Heart left ventricle (tissue), 13 donors: ENCODE data around the gene EIF4E3.

Experiments used
- CTCF ChIP-seq, 12 donors: fragments of 200-600 bp; sonication (generic) in 4 of 12; IDR thresholded peaks; one replicate each; pipeline versions ENCODE4 v1.5.0 to v1.8.0; 2018 to 2022; ENCODE audit warnings: antibody characterized with exemption in 12 of 12, mild to moderate bottlenecking in 5 of 12
- POLR2A ChIP-seq, 2 donors: fragments of 450-650 bp; IDR thresholded peaks; one replicate each; pipeline ENCODE4 v1.6.1; 2017; ENCODE audit warnings: antibody characterized with exemption in 2 of 2, mild to moderate bottlenecking in 2 of 2, moderate library complexity in 2 of 2
- donor health status: ischemic (EF 13 %, LVEDD 7.1; RV severe dilation, severe dysfunction).
- donor health status: DM: no; HTN: yes; CAD: no.
- donor health status: DM: no; HTN: no; CAD: no.
- donor health status: ischemic (EF 25% LVEDD 6.9; RV normal size, moderate dysfunction).
- donor health status: ischemic (EF 25% LVEDD 5.7; RV mildly dilated, moderate dysfunction).
- donor health status: ischemic (EF 35%, LVEDD 5.7; RV mildly dilated, moderate dysfunction).
- donor health status: nonischemic (EF 11% LVEDD 7.7; RV severe dilation, severe dysfunction).
- donor health status: DM: yes; HTN: yes; CAD: no.
- donor health status: PGD.
- donor health status: ischemic (EF 29% LVEDD 5.4; RV normal size, mild dysfunction).
- donor health status: nonischemic (EF 23%, LVEDD 6.1; RV moderate dilation, normal function).

- TF ChIP-seq CTCF (IDR thresholded peaks at IDR 0.05): no peak
- TF ChIP-seq POLR2A (IDR thresholded peaks at IDR 0.05): no peak
These were observed 9.7 kb upstream of the EIF4E3 start for GRCh38 chr3:71734881-71735280.
